HG03103 (cell line): ENCODE measurements around the gene PRRT2.

Source experiments
- ATAC-seq: cut with Tn5 transposase; IDR thresholded peaks from one replicate; pipeline ENCODE4 v1.9.1; 2021; ENCODE audit warnings: low read depth; ENCODE audit not compliant: unreplicated experiment

Gene PRRT2

GRCh38 chr16:29811170-29811895, 660 bp upstream of the PRRT2 start:
- peak; percentile 26 for ATAC-seq

GRCh38 chr16:29812754-29813643, 1.0 kb downstream of the PRRT2 start:
- ATAC-seq = no peak

GRCh38 chr16:29813644-29814562, 1.9 kb downstream of the PRRT2 start:
- ATAC-seq = no peak

GRCh38 chr16:29814592-29814991, 2.6 kb downstream of the PRRT2 start:
- no peak for ATAC-seq

- no peak for ATAC-seq
These were observed 3.2 kb downstream of the PRRT2 start for GRCh38 chr16:29815032-29815721.

- peak; percentile 42 for ATAC-seq
These were observed 4.0 kb downstream of the PRRT2 start, which contains the start of gene PAGR1 for GRCh38 chr16:29815793-29816693. Gene PAGR1, plus strand, starts transcription at chr16:29816152. Its CDS starts 374 bp downstream, at chr16:29816526.

- ATAC-seq = peak; percentile 1
These were observed 4.9 kb downstream of the PRRT2 start for GRCh38 chr16:29816694-29817441.

- no peak for ATAC-seq
These were observed 6.1 kb downstream of the PRRT2 start for GRCh38 chr16:29818082-29818481.

- ATAC-seq = no peak
These were observed 7.5 kb downstream of the PRRT2 start for GRCh38 chr16:29819506-29819905.

- no peak for ATAC-seq
These were observed 8.3 kb downstream of the PRRT2 start, which contains the start of gene MVP for GRCh38 chr16:29820271-29820701. Gene MVP, plus strand, starts transcription at chr16:29820462. Its CDS starts 10,088 bp downstream, at chr16:29830550.

- no peak for ATAC-seq
These were observed 9.0 kb downstream of the PRRT2 start for GRCh38 chr16:29820730-29821642.

GRCh38 chr16:29821643-29822115, 9.7 kb downstream of the PRRT2 start:
- no peak for ATAC-seq

- ATAC-seq = no peak
These were observed 12.7 kb downstream of the PRRT2 start for GRCh38 chr16:29824589-29825144.

GRCh38 chr16:29825145-29826044, 13.4 kb downstream of the PRRT2 start:
- ATAC-seq = no peak

GRCh38 chr16:29826342-29826695, 14.3 kb downstream of the PRRT2 start:
- ATAC-seq = no peak

GRCh38 chr16:29830774-29831173, 18.8 kb downstream of the PRRT2 start:
- ATAC-seq = no peak
